Uterus (tissue), 2 donors: Measurements from ENCODE around the gene COX6B1.

Source experiments
- CTCF ChIP-seq, 4 experiments: fragments of 200-600 bp in 2 of 4; fragments of 450-650 bp in 2 of 4; sonication (generic) in 2 of 4; IDR thresholded peaks; one replicate each; pipeline ENCODE4 v1.5.1; 2016 to 2019; ENCODE audit warnings: antibody characterized with exemption in 4 of 4, mild to moderate bottlenecking in 2 of 4, moderate library complexity in 1 of 4
- POLR2A ChIP-seq, 2 donors: fragments of 450-650 bp; IDR thresholded peaks; one replicate each; pipeline ENCODE4 v1.6.1; 2016; ENCODE audit warnings: antibody characterized with exemption in 2 of 2, mild to moderate bottlenecking in 1 of 2, moderate library complexity in 1 of 2

GRCh38 chr19:35639321-35639639 lies 8.8 kb upstream of the COX6B1 start:
- TF ChIP-seq CTCF (IDR thresholded peaks at IDR 0.05) (no peak), POLR2A (IDR thresholded peaks at IDR 0.05) (no peak)
